Right atrium auricular region (tissue), 2 donors: ENCODE data around the gene RALGPS2. TPM values are rescaled to one million over a fixed set of nuclear protein-coding genes. Genes with fewer than 3 reads are reported as not detected.

ENCODE experiments used
- DNase-seq: peaks from one replicate; pipeline ENCODE4 v3.0.0-alpha.2; 2019; ENCODE audit warnings: low spot score
- H3K27ac ChIP-seq, 2 donors: fragments of 200-600 bp; sonication (generic); 1 replicate in 1 of 2; 2 replicates in 1 of 2; pipeline ENCODE4 v1.5.1; 2016 to 2019
- H3K27me3 ChIP-seq, 2 donors: fragments of 200-600 bp; sonication (generic); one replicate each; pipeline versions ENCODE4 v1.5.1 to v1.6.0; 2017 to 2019
- H3K36me3 ChIP-seq: fragments of 200-600 bp; sonication (generic); one replicate; pipeline ENCODE4 v1.5.1; 2016
- H3K4me1 ChIP-seq, 2 donors: fragments of 200-600 bp; sonication (generic); one replicate each; pipeline versions ENCODE4 v1.5.1 to v1.6.0; 2017 to 2019
- H3K4me3 ChIP-seq, 2 donors: fragments of 200-600 bp; sonication (generic); 1 replicate in 1 of 2; 2 replicates in 1 of 2; pipeline ENCODE4 v1.5.1; 2017 to 2019; ENCODE audit warnings: mild to moderate bottlenecking in 1 of 2, moderate library complexity in 1 of 2
- H3K9me3 ChIP-seq, 2 donors: fragments of 200-600 bp; sonication (generic); one replicate each; pipeline ENCODE4 v1.5.1; 2019
- total RNA-seq, 2 donors: library from RNA; depleted of rRNA; stranded (reverse); fragments of >200 nt; gene quantifications; one replicate each; pipeline ENCODE4 v1.1.0, GENCODE V29; 2016
- TF ChIP-seq, protein P1 (sequence below), 2 donors: fragments of 200-600 bp; sonication (generic); IDR thresholded peaks; one replicate each; pipeline ENCODE4 v1.5.1; 2019; ENCODE audit warnings: antibody characterized with exemption in 2 of 2

The RALGPS2 gene
- total RNA-seq, 2 donors from 2014 or later: 9.0 to 16.1 TPM

DNA sequence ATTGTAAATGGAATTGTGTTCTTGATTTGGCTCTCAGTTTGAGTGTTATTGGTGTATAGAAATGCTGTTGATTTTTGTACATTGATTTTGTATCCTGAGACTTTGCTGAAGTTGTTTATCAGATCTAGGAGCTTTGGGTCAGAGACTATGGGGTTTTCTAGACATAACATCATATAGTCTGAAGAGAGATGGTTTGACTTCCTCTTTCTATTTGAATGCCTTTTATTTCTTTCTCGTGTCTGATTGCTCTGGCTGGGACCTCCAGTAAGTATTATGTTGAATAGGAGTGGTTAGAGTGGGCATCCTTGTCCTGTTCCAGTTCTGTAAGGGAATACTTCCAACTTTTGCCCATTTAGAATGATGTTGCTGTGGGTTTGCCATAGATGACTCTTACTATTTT is 185.0 kb downstream of the RALGPS2 start:
- H3K36me3 ChIP-seq: no peaks in the 10 kb centered on the region
- no peak overlapping the region for H3K4me3 ChIP-seq
- no peaks in the 10 kb centered on the region for H3K4me1 ChIP-seq
- DNase-seq: no peak
- H3K27me3 ChIP-seq: no peaks in the 10 kb centered on the region
- no peak overlapping the region for H3K27ac ChIP-seq
- TF ChIP-seq, protein P1, sequence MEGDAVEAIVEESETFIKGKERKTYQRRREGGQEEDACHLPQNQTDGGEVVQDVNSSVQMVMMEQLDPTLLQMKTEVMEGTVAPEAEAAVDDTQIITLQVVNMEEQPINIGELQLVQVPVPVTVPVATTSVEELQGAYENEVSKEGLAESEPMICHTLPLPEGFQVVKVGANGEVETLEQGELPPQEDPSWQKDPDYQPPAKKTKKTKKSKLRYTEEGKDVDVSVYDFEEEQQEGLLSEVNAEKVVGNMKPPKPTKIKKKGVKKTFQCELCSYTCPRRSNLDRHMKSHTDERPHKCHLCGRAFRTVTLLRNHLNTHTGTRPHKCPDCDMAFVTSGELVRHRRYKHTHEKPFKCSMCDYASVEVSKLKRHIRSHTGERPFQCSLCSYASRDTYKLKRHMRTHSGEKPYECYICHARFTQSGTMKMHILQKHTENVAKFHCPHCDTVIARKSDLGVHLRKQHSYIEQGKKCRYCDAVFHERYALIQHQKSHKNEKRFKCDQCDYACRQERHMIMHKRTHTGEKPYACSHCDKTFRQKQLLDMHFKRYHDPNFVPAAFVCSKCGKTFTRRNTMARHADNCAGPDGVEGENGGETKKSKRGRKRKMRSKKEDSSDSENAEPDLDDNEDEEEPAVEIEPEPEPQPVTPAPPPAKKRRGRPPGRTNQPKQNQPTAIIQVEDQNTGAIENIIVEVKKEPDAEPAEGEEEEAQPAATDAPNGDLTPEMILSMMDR (IDR thresholded peaks at IDR 0.05): no peak
- no peaks in the 10 kb centered on the region for H3K9me3 ChIP-seq

DNA sequence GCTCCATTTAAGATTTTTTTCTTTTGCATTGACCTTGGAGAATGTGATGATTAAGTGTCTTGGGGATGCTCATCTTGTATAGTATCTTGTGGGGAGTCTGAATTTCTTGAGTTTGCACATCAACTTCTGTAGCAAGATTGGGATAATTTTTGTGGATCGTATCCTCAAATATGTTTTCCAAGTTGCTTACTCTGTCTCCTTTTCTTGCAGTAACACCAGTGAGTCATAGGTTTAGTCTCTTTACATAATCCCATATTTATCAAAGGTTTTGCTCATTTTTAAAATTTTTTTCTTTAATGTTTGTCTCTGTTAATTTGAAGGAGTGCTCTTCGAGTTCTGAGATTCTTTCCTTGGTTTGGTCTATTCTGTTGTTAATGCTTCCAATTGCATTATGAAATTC is 187.6 kb downstream of the RALGPS2 start:
- H3K36me3 ChIP-seq: no peaks in the 10 kb centered on the region
- H3K4me1 ChIP-seq: no peaks in the 10 kb centered on the region
- H3K27me3 ChIP-seq: no peaks in the 10 kb centered on the region
- TF ChIP-seq, protein P1 (IDR thresholded peaks at IDR 0.05): no peak
- no peak overlapping the region for H3K27ac ChIP-seq
- H3K4me3 ChIP-seq: no peak overlapping the region
- DNase-seq: no peak
- no peaks in the 10 kb centered on the region for H3K9me3 ChIP-seq

DNA sequence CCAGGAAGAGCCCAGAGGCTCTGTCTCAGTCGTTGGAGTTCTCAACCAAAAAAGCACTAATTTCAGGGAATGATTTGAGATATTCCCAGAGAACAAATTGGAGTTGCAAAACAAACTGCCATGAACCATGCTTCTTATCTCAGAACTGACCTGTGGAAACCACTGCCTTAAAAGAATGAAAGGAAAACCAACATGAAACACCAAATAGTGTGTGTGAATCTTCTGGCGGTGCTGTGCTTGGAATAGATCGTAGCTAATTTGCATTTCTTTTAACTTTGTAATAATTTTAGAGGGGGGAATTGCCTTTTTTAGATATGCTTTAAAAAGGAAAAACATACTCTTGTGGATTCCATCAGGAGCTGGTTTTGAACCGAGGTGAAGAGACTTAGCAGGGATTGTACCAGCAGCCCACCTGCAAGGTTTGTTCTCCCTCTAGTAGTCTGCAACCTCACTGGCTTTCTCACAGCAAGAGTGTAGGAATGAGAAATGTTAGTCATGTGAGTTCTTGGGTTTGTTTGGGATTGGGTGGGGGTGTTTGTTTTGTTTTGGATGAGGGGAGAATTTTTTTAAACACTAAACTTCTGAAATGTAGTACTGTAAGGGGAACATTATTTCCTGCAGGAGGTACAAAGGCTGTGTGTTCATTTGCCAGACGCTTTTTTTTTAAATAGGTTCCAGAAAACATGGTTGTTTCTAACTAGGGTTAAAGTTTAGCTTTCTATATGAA is 191.6 kb downstream of the RALGPS2 start:
- Histone ChIP-seq H3K4me1 (peaks cover 0 to 20% of the 10 kb centered on the region in 2 donors), H3K36me3 (no peaks in the 10 kb centered on the region), H3K9me3 (no peaks in the 10 kb centered on the region), H3K27ac (no peak overlapping the region), H3K27me3 (no peaks in the 10 kb centered on the region), H3K4me3 (no peak overlapping the region)
- DNase-seq: no peak
- TF ChIP-seq, protein P1 (IDR thresholded peaks at IDR 0.05): no peak

DNA sequence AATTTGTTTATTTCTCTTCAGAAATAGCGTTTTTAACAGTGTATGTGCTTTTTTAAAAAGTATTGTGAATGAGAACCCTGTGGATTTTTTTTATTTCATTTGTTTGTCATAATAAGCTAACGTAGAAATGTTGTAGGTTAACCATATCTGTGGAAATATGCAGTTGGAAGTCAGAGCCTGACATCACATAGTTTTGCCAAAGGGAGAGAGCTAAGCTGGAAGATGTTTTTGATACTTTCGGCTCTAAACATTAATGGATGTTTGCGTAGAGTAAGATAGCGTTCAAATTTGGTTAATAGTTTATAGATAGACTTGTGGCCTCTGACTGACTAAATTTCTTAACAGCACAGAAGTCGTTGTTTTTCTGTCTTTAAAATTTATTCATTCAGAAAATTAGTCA is 193.3 kb downstream of the RALGPS2 start:
- no peaks in the 10 kb centered on the region for H3K36me3 ChIP-seq
- no peaks in the 10 kb centered on the region for H3K9me3 ChIP-seq
- H3K27me3 ChIP-seq: no peaks in the 10 kb centered on the region
- DNase-seq: no peak
- H3K4me1 ChIP-seq: peaks cover 0 to 20% of the 10 kb centered on the region in 2 donors
- no peak overlapping the region for H3K4me3 ChIP-seq
- no peak overlapping the region for H3K27ac ChIP-seq
- TF ChIP-seq, protein P1 (IDR thresholded peaks at IDR 0.05): no peak

DNA sequence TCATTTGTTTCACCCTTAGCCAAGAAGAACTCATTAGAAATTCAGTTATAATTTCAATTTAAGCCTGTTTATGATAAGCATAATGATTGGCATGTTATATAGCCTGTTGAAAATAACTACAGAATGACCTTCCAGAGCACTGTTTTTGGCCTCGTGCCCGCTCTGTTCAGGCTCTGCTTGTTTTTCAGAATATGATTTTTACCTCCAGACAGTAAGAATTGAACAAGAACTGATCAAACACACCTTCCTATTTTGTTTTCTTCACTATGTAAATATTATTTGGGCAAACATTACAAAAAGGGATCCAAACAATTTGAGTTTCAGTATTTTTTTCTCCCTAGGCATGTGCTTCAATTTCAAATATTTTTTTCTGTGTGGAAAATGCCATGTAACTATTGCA is 193.9 kb downstream of the RALGPS2 start:
- no peak for DNase-seq
- TF ChIP-seq, protein P1 (IDR thresholded peaks at IDR 0.05): no peak
- Histone ChIP-seq H3K4me3 (no peak overlapping the region), H3K27me3 (no peaks in the 10 kb centered on the region), H3K9me3 (no peaks in the 10 kb centered on the region), H3K36me3 (no peaks in the 10 kb centered on the region), H3K27ac (peak overlapping the region in 1 of 2 donors; percentile 1), H3K4me1 (peaks cover 0 to 20% of the 10 kb centered on the region in 2 donors)

DNA sequence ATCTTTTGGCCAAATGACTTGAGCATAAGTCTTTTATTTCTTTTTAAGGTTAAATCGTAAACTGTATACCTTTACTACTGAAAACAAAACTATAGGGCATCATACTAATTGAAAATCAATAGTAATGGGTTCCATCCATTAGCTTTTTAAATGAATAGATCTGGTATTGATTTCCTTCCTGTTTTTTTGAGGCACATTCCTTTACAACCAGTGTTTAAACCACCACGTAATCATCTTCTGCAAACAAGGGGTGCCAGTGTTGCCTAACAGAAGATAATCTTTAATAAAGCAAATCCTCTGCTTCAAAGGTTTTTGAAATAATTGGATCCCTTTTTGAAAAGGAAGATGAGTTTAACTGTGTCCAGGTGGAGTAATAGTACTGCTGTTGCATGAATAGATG is 194.5 kb downstream of the RALGPS2 start:
- TF ChIP-seq, protein P1 (IDR thresholded peaks at IDR 0.05): no peak
- Histone ChIP-seq H3K9me3 (peaks cover 0 to 4% of the 10 kb centered on the region in 2 donors), H3K27me3 (no peaks in the 10 kb centered on the region), H3K4me1 (peaks cover 0 to 20% of the 10 kb centered on the region in 2 donors), H3K36me3 (no peaks in the 10 kb centered on the region), H3K4me3 (no peak overlapping the region), H3K27ac (no peak overlapping the region)
- no peak for DNase-seq
